GM10266 (cell line): ENCODE measurements around the gene CST6.

Source experiments
- DNase-seq: peaks from one replicate; pipeline ENCODE4 v3.0.0; 2012; ENCODE audit errors: extremely low spot score
- TF ChIP-seq, protein P1 (sequence below): IDR thresholded peaks from 2 replicates; pipeline ENCODE4 v1.5.1; 2012; ENCODE audit warnings: mild to moderate bottlenecking, low read depth; ENCODE audit not compliant: control insufficient read depth, insufficient read depth; ENCODE audit errors: missing control alignments

The CST6 gene, protein sequence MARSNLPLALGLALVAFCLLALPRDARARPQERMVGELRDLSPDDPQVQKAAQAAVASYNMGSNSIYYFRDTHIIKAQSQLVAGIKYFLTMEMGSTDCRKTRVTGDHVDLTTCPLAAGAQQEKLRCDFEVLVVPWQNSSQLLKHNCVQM

DNA sequence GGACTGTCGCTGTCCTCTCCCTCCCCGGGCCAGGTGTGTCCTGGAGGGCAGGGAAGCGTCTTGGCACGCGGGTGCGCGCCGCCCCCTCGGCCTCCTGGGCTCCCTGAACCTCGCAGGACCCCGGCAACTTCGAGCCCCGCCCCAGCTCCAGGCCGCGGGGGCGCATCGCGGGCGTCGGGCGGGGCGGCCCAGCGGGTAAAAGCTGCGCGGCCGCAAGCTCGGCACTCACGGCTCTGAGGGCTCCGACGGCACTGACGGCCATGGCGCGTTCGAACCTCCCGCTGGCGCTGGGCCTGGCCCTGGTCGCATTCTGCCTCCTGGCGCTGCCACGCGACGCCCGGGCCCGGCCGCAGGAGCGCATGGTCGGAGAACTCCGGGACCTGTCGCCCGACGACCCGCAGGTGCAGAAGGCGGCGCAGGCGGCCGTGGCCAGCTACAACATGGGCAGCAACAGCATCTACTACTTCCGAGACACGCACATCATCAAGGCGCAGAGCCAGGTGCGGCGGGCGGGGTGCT lies at the start of gene CST6:
Gene CST6 (plus strand): TSS at position 224 of the 519 bp plus-strand sequence. CDS start 37 bp downstream, at position 261.
- DNase-seq: no peak
- TF ChIP-seq, protein P1, sequence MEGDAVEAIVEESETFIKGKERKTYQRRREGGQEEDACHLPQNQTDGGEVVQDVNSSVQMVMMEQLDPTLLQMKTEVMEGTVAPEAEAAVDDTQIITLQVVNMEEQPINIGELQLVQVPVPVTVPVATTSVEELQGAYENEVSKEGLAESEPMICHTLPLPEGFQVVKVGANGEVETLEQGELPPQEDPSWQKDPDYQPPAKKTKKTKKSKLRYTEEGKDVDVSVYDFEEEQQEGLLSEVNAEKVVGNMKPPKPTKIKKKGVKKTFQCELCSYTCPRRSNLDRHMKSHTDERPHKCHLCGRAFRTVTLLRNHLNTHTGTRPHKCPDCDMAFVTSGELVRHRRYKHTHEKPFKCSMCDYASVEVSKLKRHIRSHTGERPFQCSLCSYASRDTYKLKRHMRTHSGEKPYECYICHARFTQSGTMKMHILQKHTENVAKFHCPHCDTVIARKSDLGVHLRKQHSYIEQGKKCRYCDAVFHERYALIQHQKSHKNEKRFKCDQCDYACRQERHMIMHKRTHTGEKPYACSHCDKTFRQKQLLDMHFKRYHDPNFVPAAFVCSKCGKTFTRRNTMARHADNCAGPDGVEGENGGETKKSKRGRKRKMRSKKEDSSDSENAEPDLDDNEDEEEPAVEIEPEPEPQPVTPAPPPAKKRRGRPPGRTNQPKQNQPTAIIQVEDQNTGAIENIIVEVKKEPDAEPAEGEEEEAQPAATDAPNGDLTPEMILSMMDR: no peak

DNA sequence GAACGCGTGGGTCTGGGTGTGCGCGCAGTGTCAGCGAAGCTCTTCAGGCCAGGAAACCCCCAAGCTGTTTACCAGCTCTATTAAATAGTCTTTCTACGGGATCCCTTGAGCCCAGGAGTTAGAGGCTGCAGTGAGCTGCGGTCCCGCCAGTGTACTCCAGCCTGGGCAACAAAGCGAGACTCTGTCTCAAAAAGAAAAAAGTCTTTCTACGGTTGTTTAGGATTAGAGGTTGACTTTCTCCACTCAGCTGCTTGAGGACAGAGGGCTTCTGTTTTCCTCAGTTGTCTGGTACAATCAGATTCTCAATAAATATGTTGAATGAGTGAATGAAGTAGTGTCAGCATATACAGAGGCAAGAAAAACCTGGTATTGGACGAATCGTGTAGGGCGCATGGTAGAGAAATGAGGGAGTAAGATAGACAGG lies 49.7 kb upstream of the CST6 start:
- TF ChIP-seq, protein P1: no peak
- DNase-seq: no peak

DNA sequence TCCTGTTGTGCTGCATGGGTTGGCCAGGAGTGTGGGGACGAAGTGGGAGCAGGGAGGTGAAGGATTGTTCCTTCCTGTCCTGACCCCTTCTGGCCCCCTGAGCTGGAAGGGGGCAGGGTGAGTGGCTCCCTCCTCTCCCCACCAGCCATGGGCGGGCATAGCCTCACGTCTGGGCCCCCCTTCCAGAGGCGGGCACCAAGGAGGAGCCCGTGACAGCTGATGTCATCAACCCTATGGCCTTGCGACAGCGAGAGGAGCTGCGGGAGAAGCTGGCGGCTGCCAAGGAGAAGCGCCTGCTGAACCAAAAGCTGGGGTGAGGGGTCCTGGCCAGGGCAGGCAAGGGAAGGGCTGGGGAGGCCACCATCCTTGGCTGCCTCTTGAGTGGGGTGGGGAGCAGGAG lies 46.9 kb upstream of the CST6 start:
- no peak for DNase-seq
- TF ChIP-seq, protein P1: no peak

DNA sequence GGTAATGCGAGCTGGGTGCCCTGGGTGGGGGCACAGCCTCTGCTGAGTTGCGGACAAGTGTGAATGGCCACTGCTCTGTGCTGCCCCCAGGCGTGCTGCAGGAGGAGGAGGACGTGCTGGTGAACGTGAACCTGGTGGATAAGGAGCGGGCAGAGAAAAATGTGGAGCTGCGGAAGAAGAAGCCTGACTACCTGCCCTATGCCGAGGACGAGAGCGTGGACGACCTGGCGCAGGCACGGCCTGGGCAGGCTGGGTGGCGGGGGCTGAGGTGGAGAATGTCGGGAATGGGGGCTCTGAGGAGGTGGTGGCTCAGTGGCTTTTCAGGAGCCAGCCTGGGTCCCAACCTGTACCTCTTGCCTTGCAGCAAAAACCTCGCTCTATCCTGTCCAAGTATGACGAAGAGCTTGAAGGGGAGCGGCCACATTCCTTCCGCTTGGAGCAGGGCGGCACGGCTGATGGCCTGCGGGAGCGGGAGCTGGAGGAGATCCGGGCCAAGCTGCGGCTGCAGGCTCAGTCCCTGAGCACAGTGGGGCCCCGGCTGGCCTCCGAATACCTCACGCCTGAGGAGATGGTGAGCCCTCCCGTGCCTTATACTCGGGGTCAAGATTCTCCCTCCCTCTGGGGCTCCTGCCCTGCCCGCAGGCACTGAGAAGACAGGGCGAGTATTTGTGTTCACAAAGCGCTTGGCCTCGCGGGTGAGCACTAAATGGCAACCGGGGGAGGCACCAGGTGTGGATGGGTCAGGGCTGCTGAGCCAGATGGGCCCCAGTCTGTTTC lies 45.6 kb upstream of the CST6 start:
- no peak for DNase-seq
- TF ChIP-seq, protein P1: no peak

DNA sequence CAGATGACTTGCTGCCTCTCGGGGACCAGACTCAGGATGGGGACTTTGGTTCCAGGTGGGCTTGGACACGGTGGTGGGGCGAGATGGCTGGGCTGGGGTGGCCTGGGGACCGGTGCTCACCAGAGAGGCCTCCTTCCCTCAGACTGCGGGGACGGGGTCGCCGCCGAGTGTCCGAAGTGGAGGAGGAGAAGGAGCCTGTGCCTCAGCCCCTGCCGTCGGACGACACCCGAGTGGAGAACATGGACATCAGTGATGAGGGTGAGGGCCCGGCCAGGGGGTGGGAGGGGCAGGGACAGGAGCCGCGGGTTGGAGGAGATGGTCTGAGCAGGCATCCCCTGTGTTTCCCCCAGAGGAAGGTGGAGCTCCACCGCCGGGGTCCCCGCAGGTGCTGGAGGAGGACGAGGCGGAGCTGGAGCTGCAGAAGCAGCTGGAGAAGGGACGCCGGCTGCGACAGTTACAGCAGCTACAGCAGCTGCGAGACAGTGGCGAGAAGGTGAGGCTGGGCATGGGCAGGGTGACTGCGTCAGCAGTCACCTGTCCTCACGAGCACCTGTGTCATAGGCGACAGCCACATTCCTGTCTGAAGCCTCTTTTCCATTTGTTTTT lies 44.4 kb upstream of the CST6 start:
- TF ChIP-seq, protein P1: no peak
- DNase-seq: no peak

DNA sequence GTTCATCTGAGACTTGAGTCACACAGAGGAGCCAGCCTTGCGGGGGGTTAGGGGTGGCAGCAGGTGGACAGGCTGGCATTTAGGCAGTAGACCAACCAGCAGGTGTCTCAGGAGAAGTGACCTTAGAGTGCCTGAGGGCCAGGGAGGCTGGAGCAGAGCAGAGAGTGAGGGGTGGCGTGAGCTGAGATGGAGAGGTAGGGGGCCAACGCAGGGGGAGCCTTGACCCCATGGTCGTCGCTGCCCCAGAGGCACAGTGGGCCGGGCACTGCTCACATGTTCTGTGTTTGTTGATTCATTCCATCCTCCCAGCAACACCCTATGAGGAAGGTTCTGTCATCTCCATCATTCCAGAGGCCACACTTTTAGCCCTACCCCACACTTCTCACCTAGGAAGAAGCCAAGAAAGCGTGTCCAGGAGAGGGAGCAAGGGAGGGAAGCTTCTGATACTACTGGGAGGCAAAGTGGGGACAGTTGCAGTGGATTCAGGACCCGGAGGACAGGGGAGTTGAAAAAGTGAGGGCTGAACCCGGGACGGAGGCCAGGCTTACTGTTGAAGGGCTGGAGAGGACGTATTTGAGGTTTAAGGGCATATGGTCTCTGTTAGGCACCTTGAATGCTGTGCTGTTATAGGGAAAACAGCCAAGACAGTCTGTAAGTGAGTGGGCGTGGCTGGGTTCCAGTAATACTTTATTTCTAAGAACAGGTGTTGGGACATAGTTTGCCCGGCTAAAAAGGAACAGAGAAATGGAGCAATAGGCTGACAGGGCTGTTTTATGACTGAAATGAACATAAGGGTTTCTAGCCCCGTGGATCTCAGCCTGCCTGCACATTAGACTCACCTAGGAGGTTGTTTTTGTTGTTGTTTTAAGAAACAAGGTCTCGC lies 43.0 kb upstream of the CST6 start:
- TF ChIP-seq, protein P1: no peak
- DNase-seq: no peak
